H9 (cell line): ENCODE measurements around the gene MEGF10. TPM values are rescaled to one million over a fixed set of nuclear protein-coding genes. Genes with fewer than 3 reads are reported as not detected.

ENCODE experiments used
- DNase-seq: peaks from one replicate; pipeline ENCODE4 v3.0.0-alpha.2; 2017
- H2AFZ ChIP-seq: one replicate; pipeline ENCODE4 v1.6.1; 2013; ENCODE audit warnings: mild to moderate bottlenecking, low read length, control low read depth, moderate library complexity
- H2AK5ac ChIP-seq: 2 replicates; pipeline ENCODE4 v1.6.1; 2013; ENCODE audit warnings: low read length, control low read depth, mixed read lengths; ENCODE audit not compliant: insufficient read length
- H2BK120ac ChIP-seq: one replicate; pipeline ENCODE4 v1.6.1; 2013; ENCODE audit warnings: low read depth, mild to moderate bottlenecking, low read length, control low read depth, inconsistent platforms; ENCODE audit not compliant: poor library complexity, severe bottlenecking
- H2BK12ac ChIP-seq: 2 replicates; pipeline ENCODE4 v1.6.1; 2013; ENCODE audit warnings: low read length, control low read depth, mixed read lengths, low read depth; ENCODE audit not compliant: insufficient read length
- H2BK15ac ChIP-seq: 2 replicates; pipeline ENCODE4 v1.6.1; 2013; ENCODE audit warnings: low read depth, low read length, control low read depth
- H2BK20ac ChIP-seq: one replicate; pipeline ENCODE4 v1.6.1; 2013; ENCODE audit warnings: low read depth, mild to moderate bottlenecking, low read length, control low read depth, inconsistent platforms; ENCODE audit not compliant: poor library complexity, severe bottlenecking
- H2BK5ac ChIP-seq: 2 replicates; pipeline ENCODE4 v1.6.1; 2013; ENCODE audit warnings: low read length, control low read depth, mixed read lengths; ENCODE audit not compliant: insufficient read length
- H3K14ac ChIP-seq: 2 replicates; pipeline ENCODE4 v1.6.1; 2013; ENCODE audit warnings: low read length, control low read depth; ENCODE audit not compliant: insufficient read depth
- H3K18ac ChIP-seq: 2 replicates; pipeline ENCODE4 v1.6.1; 2013; ENCODE audit warnings: low read depth, mild to moderate bottlenecking, mixed read lengths, low read length, control low read depth; ENCODE audit not compliant: insufficient read length
- H3K23ac ChIP-seq: 2 replicates; pipeline ENCODE4 v1.6.1; 2013; ENCODE audit warnings: low read length, control low read depth, mixed read lengths, low read depth; ENCODE audit not compliant: insufficient read length
- H3K23me2 ChIP-seq: 2 replicates; pipeline ENCODE4 v1.6.1; 2013; ENCODE audit warnings: low read depth, mild to moderate bottlenecking, mixed read lengths, low read length, control low read depth; ENCODE audit not compliant: insufficient read length, poor library complexity, severe bottlenecking
- H3K27ac ChIP-seq: 2 replicates; pipeline ENCODE4 v1.5.1; 2013; ENCODE audit warnings: low read length, control low read depth, mixed read lengths, low read depth; ENCODE audit not compliant: insufficient read length
- H3K27me3 ChIP-seq: 2 replicates; pipeline ENCODE4 v1.6.1; 2013; ENCODE audit warnings: low read length, control low read depth, inconsistent platforms; ENCODE audit not compliant: insufficient read depth
- H3K4ac ChIP-seq: 2 replicates; pipeline ENCODE4 v1.6.1; 2013; ENCODE audit warnings: low read depth, mild to moderate bottlenecking, control low read depth, inconsistent platforms, low read length, moderate library complexity
- H3K4me1 ChIP-seq: 2 replicates; pipeline ENCODE4 v1.6.1; 2013; ENCODE audit warnings: low read length, control low read depth, inconsistent platforms; ENCODE audit not compliant: insufficient read depth
- H3K4me2 ChIP-seq: 2 replicates; pipeline ENCODE4 v1.6.1; 2013; ENCODE audit warnings: low read length, control low read depth, mixed read lengths; ENCODE audit not compliant: insufficient read length, insufficient read depth
- H3K56ac ChIP-seq: 2 replicates; pipeline ENCODE4 v1.6.1; 2013; ENCODE audit warnings: low read depth, mild to moderate bottlenecking, mixed read lengths, low read length, control low read depth; ENCODE audit not compliant: insufficient read length
- H3K79me1 ChIP-seq: 2 replicates; pipeline ENCODE4 v1.6.1; 2013; ENCODE audit warnings: low read depth, mild to moderate bottlenecking, moderate library complexity, low read length, control low read depth, inconsistent platforms; ENCODE audit not compliant: insufficient read depth, poor library complexity, severe bottlenecking
- H3K79me2 ChIP-seq: 2 replicates; pipeline ENCODE4 v1.6.1; 2013; ENCODE audit warnings: low read length, control low read depth, inconsistent platforms; ENCODE audit not compliant: insufficient read depth
- H3K9ac ChIP-seq: 2 replicates; pipeline ENCODE4 v1.6.1; 2013; ENCODE audit warnings: low read length, control low read depth, mixed read lengths; ENCODE audit not compliant: insufficient read length; ENCODE audit errors: extremely low read depth
- H3K9me3 ChIP-seq: one replicate; pipeline ENCODE4 v1.6.1; 2013; ENCODE audit warnings: low read depth, low read length, inconsistent platforms; ENCODE audit not compliant: control insufficient read depth
- H3T11ph ChIP-seq: one replicate; pipeline ENCODE4 v1.6.1; 2013; ENCODE audit warnings: mild to moderate bottlenecking, low read length, control low read depth, inconsistent platforms
- H4K20me1 ChIP-seq: one replicate; pipeline ENCODE4 v1.6.1; 2013; ENCODE audit not compliant: control insufficient read depth, insufficient read length, insufficient read depth
- H4K5ac ChIP-seq: 2 replicates; pipeline ENCODE4 v1.6.1; 2013; ENCODE audit warnings: low read depth, mild to moderate bottlenecking, mixed read lengths, low read length, control low read depth; ENCODE audit not compliant: insufficient read length
- H4K8ac ChIP-seq: replicated peaks from 2 replicates; pipeline ENCODE4 v1.6.1; 2013; ENCODE audit warnings: low read length, control low read depth, mixed read lengths, low read depth; ENCODE audit not compliant: insufficient read length
- H4K91ac ChIP-seq: 2 replicates; pipeline ENCODE4 v1.6.1; 2013; ENCODE audit warnings: low read depth, mild to moderate bottlenecking, moderate library complexity, mixed read lengths, low read length, control low read depth; ENCODE audit not compliant: insufficient read length
- H3K27ac Mint-ChIP-seq, 3 experiments: 2 replicates in 2 of 3; 3 replicates in 1 of 3; pipeline ENCODE4 v1.8.0; 2020 to 2021; ENCODE audit warnings: mixed read lengths in 3 of 3, mild to moderate bottlenecking in 1 of 3, moderate library complexity in 1 of 3
- H3K27me3 Mint-ChIP-seq: 2 replicates; pipeline ENCODE4 v1.8.0; 2021; ENCODE audit warnings: low read depth, mild to moderate bottlenecking, moderate library complexity, mixed read lengths
- H3K36me3 Mint-ChIP-seq, 3 experiments: 2 replicates in 2 of 3; 3 replicates in 1 of 3; pipeline ENCODE4 v1.8.0; 2020 to 2021; ENCODE audit warnings: low read depth in 3 of 3, mixed read lengths in 3 of 3; ENCODE audit not compliant: insufficient read depth in 1 of 3
- H3K4me1 Mint-ChIP-seq, 2 experiments: 2 replicates each; pipeline ENCODE4 v1.8.0; 2020; ENCODE audit warnings: mixed read lengths in 2 of 2
- H3K4me3 Mint-ChIP-seq, 2 experiments: 2 replicates in 1 of 2; 3 replicates in 1 of 2; pipeline ENCODE4 v1.8.0; 2020 to 2021; ENCODE audit warnings: mild to moderate bottlenecking in 2 of 2, mixed read lengths in 2 of 2, moderate library complexity in 1 of 2
- H3K9me3 Mint-ChIP-seq, 2 experiments: 2 replicates in 1 of 2; 3 replicates in 1 of 2; pipeline ENCODE4 v1.8.0; 2020; ENCODE audit warnings: mild to moderate bottlenecking in 2 of 2, mixed read lengths in 2 of 2, moderate library complexity in 1 of 2
- CTCF ChIP-seq: fragments of 200-600 bp; sonication (generic); conservative IDR thresholded peaks from 3 replicates; pipeline ENCODE4 v1.8.0; 2021; ENCODE audit warnings: antibody characterized with exemption, mild to moderate bottlenecking
- WGBS: extraction: QIAGEN DNeasy Blood & Tissue Kit; methylation state at CpG from one replicate; pipeline ENCODE4 v1.1.7; 2013; ENCODE audit warnings: missing lambda C conversion rate, low lambda C conversion rate, mixed read lengths; ENCODE audit not compliant: insufficient read length; ENCODE audit errors: extremely low coverage; 5-methylcytosine and 5-hydroxymethylcytosine counted together
- total RNA-seq: library from RNA; stranded (reverse); gene quantifications from 2 replicates; pipeline ENCODE4 v1.2.1, GENCODE V29; 2021

Gene MEGF10
- total RNA-seq, 1 experiment from 2014 or later = 36.5 TPM

- Mint-ChIP-seq H3K36me3 (peaks cover 4 to 31% (median 22%) of the 10 kb centered on the region in 3 experiments; a peak in 6 of 7 replicates), H3K27me3 (no peaks in the 10 kb centered on the region), H3K9me3 (no peaks in the 10 kb centered on the region), H3K4me3 (no peak overlapping the region), H3K27ac (no peak overlapping the region), H3K4me1 (peaks cover 4 to 9% of the 10 kb centered on the region in 2 experiments)
- Histone ChIP-seq H4K8ac (no peak overlapping the region), H2BK15ac (no peak overlapping the region), H3K9ac (no peak overlapping the region), H3K18ac (no peak overlapping the region), H3K23me2 (no peaks in the 10 kb centered on the region), H3K4me1 (no peaks in the 10 kb centered on the region; the same call in none of the 2 replicates), H2BK20ac (no peak overlapping the region), H4K5ac (no peak overlapping the region), H2BK120ac (no peak overlapping the region), H2BK12ac (no peak overlapping the region), H3K4ac (no peak overlapping the region), H2AK5ac (no peak overlapping the region), H3K4me2 (no peak overlapping the region), H3K27ac (no peak overlapping the region), H3T11ph (no peak overlapping the region), H3K9me3 (no peaks in the 10 kb centered on the region), H2BK5ac (no peak overlapping the region), H3K79me2 (no peaks in the 10 kb centered on the region), H4K20me1 (no peaks in the 10 kb centered on the region), H3K56ac (no peak overlapping the region), H3K23ac (no peak overlapping the region), H3K14ac (no peak overlapping the region), H4K91ac (no peak overlapping the region), H3K27me3 (no peaks in the 10 kb centered on the region), H2AFZ (no peak overlapping the region), H3K79me1 (no peaks in the 10 kb centered on the region)
- WGBS = no CpG with 5 or more reads among the region's 1 CpG
- TF ChIP-seq CTCF = no peak
- DNase-seq = no peak
These were observed 109.9 kb downstream of the MEGF10 start for GRCh38 chr5:127400539-127400938.
